HG02938 (cell line): ENCODE data around the gene ITGA2.
A peak's percentile ranks its signal among the peaks of the same experiment; 100 is the strongest.

Experiments used
- ATAC-seq: cut with Tn5 transposase; IDR thresholded peaks from one replicate; pipeline ENCODE4 v1.9.1; 2021; ENCODE audit warnings: mild to moderate bottlenecking, moderate library complexity; ENCODE audit not compliant: unreplicated experiment

The ITGA2 gene

GRCh38 chr5:53017383-53017782 lies 28.2 kb downstream of the ITGA2 start:
- ATAC-seq: no peak

DNA sequence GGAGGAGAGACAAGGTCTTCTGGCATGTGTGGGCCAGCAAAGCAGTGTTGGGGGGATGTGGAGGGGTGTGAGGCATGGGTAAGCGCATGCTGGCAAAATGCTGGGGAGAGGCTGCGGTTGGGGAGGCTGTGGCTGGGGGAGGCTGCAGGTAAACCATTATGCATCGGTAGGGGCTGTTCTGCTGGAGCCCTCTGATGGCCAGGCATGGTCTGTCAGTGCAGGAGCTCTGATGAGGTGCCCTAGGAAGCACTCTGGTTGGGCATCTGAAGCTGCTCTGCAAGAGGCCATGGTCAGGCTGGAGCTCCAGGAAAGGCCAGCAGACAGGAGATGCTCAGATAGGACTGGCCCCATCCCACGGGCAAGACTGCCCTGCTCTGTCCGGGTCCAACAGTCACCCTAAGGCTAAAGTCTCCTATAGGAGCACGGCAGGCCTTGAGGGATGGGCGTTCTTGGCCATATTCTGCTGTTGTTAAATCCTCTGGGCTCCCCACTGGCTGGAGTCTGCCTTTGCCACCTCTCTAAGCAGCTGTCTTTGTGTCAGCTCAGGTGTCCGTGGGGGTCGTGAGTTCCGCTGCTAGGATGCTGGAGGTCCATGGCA lies 28.7 kb downstream of the ITGA2 start:
- no peak for ATAC-seq

- no peak for ATAC-seq
These were observed 30.2 kb downstream of the ITGA2 start for GRCh38 chr5:53019320-53019719.

DNA sequence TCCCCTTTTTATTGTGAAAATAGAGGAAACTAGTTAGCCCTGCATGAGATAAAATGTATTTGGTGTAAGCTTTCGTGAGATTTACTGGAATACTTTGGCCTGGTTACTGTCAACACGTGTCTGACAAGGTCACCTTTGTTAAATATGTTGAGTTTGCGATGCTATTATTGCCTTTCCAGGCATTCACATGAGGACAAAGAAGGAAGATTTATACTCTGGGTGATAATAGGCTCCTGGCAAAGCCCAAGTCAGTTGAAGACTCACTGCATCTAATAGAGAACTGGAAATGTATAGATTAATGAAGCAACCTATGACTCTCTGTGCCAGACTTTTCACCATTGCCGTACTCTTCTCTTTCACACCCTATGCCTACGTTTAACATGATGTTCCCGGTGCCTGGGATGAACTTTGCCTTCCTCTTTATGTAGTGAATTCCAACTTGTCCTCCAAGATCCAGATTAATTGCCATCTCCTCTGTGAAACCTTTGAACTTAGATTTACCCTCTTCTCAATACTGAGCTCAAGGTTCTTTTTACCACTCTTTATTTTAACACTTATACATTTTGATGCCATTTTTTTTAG lies 33.9 kb downstream of the ITGA2 start:
- no peak for ATAC-seq

DNA sequence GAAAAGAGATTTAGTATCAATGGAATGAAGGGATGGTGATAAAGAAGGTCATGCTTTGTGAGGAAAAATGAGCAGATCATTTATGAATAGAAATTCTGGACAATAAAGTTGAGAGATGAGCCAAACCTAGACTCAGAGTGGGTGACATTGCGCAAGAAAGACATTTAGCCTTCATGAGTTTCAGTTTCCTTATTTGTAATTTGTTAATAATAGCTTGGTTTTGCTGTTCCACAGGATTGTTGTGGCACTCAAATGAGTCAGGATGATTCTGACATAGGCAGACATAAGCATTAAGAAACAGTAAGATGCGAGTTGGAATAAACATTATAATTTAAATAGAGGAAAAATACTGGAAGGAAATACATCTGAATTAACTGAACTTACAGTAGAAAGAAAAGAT lies 34.8 kb downstream of the ITGA2 start:
- ATAC-seq: peak; percentile 91

DNA sequence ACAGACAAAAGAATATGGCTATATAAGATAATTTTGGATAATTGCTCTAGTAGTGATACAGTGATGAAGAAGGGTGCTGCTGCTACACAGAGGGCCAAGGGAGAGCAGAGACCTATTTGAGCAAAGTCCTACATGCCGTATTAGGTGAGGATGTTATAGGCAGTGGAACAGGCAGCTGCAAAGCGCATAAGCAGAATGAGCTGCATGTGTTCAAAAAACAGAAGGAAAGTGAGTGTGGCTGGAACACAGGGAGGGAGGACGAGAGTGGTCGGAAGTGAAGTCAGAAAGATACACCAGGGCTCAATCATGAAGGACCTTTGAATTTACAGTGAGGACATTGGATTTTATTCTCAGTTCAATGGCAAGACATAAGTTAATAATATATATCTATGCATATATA lies 35.4 kb downstream of the ITGA2 start:
- ATAC-seq: no peak

DNA sequence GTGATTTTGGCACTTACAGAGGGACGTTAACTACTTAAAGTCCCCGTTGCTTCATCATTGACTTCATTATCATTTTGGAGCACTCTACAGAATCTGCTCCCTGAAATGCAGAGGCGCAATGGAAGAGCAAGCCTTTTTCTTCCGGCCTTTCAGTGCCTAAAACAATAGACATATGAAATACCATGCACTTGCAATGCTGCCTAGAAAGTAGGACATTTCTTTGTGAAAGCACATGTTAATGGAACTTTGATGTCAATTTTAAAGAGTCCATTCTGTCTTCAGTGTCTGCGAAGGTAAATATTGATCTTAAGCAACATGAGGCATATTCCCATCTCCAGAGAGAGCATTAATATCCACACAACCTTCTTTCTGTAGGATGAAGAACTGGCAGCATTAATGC lies 36.3 kb downstream of the ITGA2 start:
- ATAC-seq: no peak

GRCh38 chr5:53027913-53028312 lies 38.8 kb downstream of the ITGA2 start:
- ATAC-seq: no peak

DNA sequence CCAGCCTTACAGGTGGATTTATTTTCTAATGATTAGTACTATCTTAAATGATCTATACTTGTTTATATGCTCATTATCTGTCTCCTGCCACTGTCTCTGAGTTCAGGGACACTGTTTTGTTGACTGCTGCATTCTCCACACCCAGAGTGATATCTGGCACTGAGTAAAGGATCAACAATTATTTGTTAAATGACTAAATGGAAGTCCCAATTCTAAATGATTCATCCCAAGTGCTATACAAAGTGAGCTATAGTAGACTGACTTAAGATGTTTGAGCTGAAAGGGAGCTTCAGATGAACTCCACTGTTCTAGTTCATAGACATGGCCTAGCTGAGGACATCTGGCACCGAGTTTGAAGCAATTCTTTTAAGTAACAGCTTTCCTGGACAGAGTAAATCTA lies 40.5 kb downstream of the ITGA2 start:
- ATAC-seq: no peak

DNA sequence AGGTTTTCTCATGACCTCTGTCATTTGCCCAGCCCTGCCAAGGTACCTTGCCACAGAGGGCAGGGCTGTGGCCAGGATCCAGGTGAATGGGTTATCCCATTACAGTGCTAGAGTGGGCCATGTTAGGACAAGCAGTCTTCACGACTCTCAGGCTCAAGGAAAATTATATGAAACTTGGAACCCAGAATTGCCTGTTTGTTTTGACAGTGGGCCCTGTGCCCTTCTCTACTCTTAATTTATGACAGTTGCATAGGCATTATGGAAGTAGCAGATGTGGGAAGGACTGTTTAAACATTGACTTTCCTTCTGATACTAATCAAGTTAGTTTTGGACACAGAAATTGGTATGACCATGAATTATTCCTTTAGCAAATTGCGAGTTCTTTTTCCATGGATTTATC lies 41.7 kb downstream of the ITGA2 start:
- ATAC-seq: no peak

DNA sequence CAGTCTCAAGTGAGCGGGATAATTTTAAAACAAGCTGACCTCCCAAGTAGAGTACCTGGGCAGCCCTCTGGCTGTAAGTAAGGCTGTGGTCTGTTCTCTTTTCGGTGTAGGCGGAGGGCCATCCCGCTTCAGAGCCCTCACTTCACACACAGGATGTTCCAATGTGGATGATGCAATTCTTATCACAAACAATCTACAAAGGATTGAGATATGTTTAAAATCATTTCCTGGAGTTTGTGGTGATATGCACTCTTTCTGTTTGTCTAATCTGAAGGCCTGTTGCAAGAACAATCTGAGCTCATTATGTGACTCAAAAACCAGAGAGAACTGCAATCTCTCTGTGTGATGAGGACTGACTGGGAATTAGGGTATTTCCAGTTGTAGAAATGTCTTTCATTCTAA lies 42.5 kb downstream of the ITGA2 start:
- no peak for ATAC-seq

GRCh38 chr5:53032188-53032587 lies 43.0 kb downstream of the ITGA2 start:
- no peak for ATAC-seq

- no peak for ATAC-seq
These were observed 45.7 kb downstream of the ITGA2 start for GRCh38 chr5:53034832-53035231.

DNA sequence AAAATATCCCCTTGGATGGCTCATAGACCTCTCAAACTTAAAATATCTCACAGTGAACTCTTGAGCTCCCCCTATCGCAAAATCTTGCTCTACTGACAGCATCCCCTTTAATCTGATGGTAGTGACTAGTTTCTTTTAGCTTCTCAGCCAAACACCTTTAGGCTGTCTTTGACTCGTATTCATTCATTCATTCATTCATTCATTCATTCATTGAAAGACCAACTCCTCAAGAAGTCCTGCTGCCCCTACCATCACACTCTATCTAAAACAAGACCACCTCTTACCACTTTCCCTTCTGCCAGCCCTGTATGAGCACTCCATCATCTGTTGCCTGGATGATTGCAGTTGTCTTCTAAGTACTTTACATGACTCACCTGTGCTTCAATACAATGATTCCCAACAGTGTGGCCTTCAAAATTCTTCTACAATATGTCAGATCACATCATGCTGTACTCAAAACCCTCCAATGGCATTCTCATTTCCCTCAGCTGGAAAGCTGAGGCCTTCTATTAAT lies 46.8 kb downstream of the ITGA2 start:
- ATAC-seq: peak; percentile 50

- no peak for ATAC-seq
These were observed 48.1 kb downstream of the ITGA2 start for GRCh38 chr5:53037141-53037859.

DNA sequence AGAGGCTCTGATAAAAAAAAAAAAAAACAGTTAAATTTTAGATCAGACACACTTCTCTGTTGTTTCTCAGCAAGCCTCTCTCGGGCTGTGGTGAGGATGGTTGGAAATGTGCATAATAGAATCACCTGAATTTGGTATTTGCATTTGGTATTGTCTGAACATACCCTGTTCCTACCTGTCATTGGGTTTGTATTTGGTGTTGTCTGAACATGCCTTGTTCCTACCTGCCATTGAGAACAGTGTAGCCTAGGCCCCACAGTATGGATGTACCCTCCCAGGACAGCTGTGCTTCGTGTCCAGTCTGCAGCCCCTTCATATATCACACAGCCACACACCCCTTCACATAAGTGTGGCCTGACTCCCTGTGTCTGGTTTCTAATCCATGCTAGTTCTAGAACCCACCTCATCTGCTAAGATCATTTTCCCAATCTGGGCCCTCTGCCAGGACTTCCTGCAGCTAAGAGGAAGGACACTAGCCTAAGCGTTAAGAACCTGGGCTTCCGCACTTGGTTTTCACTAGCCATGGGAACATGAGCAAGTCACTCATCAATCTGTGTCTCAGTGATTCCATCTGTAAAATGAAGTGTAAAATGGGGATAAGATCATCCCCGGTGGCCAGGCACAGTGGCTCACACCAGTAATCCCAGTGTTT lies 49.2 kb downstream of the ITGA2 start:
- ATAC-seq: no peak

DNA sequence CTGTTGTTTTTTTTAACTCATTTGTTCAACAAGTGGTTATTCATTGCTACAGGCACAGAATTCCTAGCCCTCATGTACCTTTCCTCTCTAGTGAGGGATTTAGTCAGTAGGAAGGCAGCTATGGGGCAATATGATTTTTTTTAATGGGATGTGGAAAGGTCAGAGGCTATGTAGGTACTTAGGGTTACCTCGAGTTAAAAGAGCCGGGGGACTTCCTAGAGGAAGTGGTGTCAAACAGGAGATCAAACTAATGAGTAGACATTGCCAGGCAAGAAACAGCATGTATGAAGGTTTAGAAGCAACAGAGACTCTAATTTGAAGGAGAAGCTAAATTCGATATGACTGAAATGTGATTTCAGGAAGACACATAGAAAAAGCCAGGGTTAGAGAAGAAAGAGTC lies 50.7 kb downstream of the ITGA2 start:
- ATAC-seq: no peak

GRCh38 chr5:53041071-53041692 lies 52.0 kb downstream of the ITGA2 start:
- ATAC-seq: peak; percentile 97

- no peak for ATAC-seq
These were observed 52.6 kb downstream of the ITGA2 start for GRCh38 chr5:53041740-53042139.

DNA sequence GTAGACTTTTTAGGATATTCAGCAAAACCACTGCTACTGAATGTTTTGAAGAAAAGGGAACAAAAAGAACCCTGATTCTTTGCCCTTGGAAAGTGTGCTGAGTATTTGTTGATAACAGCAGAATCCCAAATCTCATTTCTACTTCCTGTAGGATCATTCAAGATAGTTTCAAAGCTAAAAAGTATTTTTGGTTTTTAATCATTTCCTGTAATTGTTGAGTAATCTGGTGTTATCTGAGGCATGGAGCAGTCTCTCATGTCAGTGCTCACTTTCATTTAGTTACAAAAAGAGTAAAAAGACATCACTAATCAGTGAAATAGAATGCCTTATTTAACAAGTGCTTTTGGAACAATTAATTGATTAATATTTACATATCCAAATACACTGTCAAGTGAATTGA lies 56.1 kb downstream of the ITGA2 start:
- ATAC-seq: no peak

DNA sequence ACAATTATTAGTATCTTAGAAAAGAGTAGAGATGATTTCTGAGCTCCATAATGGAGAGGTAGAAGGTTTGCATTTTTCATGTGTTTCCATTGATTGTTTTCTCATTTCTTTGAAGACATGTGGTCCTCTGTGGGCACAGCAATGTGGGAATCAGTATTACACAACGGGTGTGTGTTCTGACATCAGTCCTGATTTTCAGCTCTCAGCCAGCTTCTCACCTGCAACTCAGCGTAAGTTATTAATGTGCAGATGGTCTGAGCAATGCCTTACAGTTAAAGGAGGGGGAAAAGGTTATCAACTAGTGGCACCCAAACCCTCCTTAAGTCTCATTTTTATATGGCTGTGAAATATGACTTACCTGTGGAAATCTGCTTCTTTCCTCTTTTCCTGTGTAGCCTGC lies 59.1 kb downstream of the ITGA2 start:
- ATAC-seq: no peak
